ENCODE data around the gene NGEF.

Gene NGEF

GRCh38 chr2:232880764-232881351, 132.2 kb downstream of the NGEF start:
- in situ Hi-C loops (cut with HindIII; ENCODE audit: low pct_unique_long_range_greater_than_20kb, low sequenced_read_pairs): no loop called here
- DNase-seq (ENCODE audit: low read depth in 1 of 2, low spot score in 1 of 2): no peak
- no peak for TF ChIP-seq JUND (IDR thresholded peaks at IDR 0.05; ENCODE audit: low read depth)

GRCh38 chr2:232879618-232880494, 133.2 kb downstream of the NGEF start:
- no peak for DNase-seq (ENCODE audit: low read depth in 1 of 2, low spot score in 1 of 2)
- in situ Hi-C loops (cut with HindIII; ENCODE audit: low pct_unique_long_range_greater_than_20kb, low sequenced_read_pairs): no loop called here
- TF ChIP-seq JUND (IDR thresholded peaks at IDR 0.05; ENCODE audit: low read depth): no peak

- no peak for TF ChIP-seq JUND (IDR thresholded peaks at IDR 0.05; ENCODE audit: low read depth)
- in situ Hi-C loops (cut with HindIII; ENCODE audit: low pct_unique_long_range_greater_than_20kb, low sequenced_read_pairs): no loop called here
- DNase-seq (ENCODE audit: low read depth in 1 of 2, low spot score in 1 of 2): no peak
These were observed 134.0 kb downstream of the NGEF start for GRCh38 chr2:232878855-232879617.

- DNase-seq (ENCODE audit: low read depth in 1 of 2, low spot score in 1 of 2): no peak
- no peak for TF ChIP-seq JUND (IDR thresholded peaks at IDR 0.05; ENCODE audit: low read depth)
- in situ Hi-C loops (cut with HindIII; ENCODE audit: low pct_unique_long_range_greater_than_20kb, low sequenced_read_pairs): no loop called here
These were observed 135.0 kb downstream of the NGEF start for GRCh38 chr2:232877940-232878511.

- in situ Hi-C loops (cut with HindIII; ENCODE audit: low pct_unique_long_range_greater_than_20kb, low sequenced_read_pairs): no loop called here
- DNase-seq (ENCODE audit: low read depth in 1 of 2, low spot score in 1 of 2): no peak
- TF ChIP-seq JUND (IDR thresholded peaks at IDR 0.05; ENCODE audit: low read depth): no peak
These were observed 136.0 kb downstream of the NGEF start for GRCh38 chr2:232876978-232877441.

GRCh38 chr2:232876161-232876977, 136.7 kb downstream of the NGEF start:
- TF ChIP-seq JUND (IDR thresholded peaks at IDR 0.05; ENCODE audit: low read depth): no peak
- in situ Hi-C loops (cut with HindIII; ENCODE audit: low pct_unique_long_range_greater_than_20kb, low sequenced_read_pairs): no loop called here
- DNase-seq (ENCODE audit: low read depth in 1 of 2, low spot score in 1 of 2): no peak

GRCh38 chr2:232875256-232876121, 137.6 kb downstream of the NGEF start:
- no peak for TF ChIP-seq JUND (IDR thresholded peaks at IDR 0.05; ENCODE audit: low read depth)
- DNase-seq (ENCODE audit: low read depth in 1 of 2, low spot score in 1 of 2): no peak
- in situ Hi-C loops (cut with HindIII; ENCODE audit: low pct_unique_long_range_greater_than_20kb, low sequenced_read_pairs): no loop called here

- in situ Hi-C loops (cut with HindIII; ENCODE audit: low pct_unique_long_range_greater_than_20kb, low sequenced_read_pairs): no loop called here
- no peak for TF ChIP-seq JUND (IDR thresholded peaks at IDR 0.05; ENCODE audit: low read depth)
- DNase-seq (ENCODE audit: low read depth in 1 of 2, low spot score in 1 of 2): no peak
These were observed 138.3 kb downstream of the NGEF start for GRCh38 chr2:232874677-232875223.

- no peak for TF ChIP-seq JUND (IDR thresholded peaks at IDR 0.05; ENCODE audit: low read depth)
- in situ Hi-C loops (cut with HindIII; ENCODE audit: low pct_unique_long_range_greater_than_20kb, low sequenced_read_pairs): no loop called here
- DNase-seq (ENCODE audit: low read depth in 1 of 2, low spot score in 1 of 2): no peak
These were observed 139.0 kb downstream of the NGEF start for GRCh38 chr2:232873909-232874641.

- DNase-seq (ENCODE audit: low read depth in 1 of 2, low spot score in 1 of 2): no peak
- TF ChIP-seq JUND (IDR thresholded peaks at IDR 0.05; ENCODE audit: low read depth): no peak
- in situ Hi-C loops (cut with HindIII; ENCODE audit: low pct_unique_long_range_greater_than_20kb, low sequenced_read_pairs): no loop called here
These were observed 139.7 kb downstream of the NGEF start for GRCh38 chr2:232873292-232873908.
